ENCODE data around the gene GPR143. TPM values are rescaled to one million over a fixed set of nuclear protein-coding genes. Genes with fewer than 3 reads are reported as not detected.

Gene GPR143
- polyA plus RNA-seq, 2 of the 4 experiments (the other 2 are of a cell fraction) = not detected

DNA sequence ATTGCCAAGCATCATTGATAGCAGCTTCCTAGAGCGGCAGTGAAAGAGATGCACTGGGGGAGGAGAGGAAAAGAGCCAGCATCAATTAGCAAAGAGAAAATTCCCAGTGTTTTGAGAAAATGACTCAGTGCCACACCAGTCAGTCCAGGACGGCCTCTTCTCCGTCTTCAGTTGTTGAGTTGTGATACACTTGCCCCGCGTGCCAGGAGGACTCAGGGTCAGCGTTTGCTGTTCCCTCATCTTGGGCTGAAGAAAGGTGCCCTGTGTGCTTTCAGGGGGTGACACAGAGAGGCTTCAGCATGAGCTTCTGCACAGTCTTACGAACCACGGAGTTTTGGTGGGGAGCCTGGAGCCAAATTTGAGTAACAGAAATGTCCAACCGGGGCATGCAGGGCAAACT is 82.3 kb downstream of the GPR143 start:
- WGBS (ENCODE audit: missing lambda C conversion rate) = 92% methylated on average over 9 of the region's 9 CpGs
- FAIRE-seq = no peak
- Histone ChIP-seq H3K27ac (no peak overlapping the region), H3K4me2 (no peak overlapping the region), H3K4me1 (no peaks in the 10 kb centered on the region), H3K9me3 (no peaks in the 10 kb centered on the region), H3K4me3 (no peak overlapping the region)
- CTCF ChIA-PET = interaction anchor here (0.5 kb wide), 1 partner anchor 320 kb away, joined by 3 read pairs; no protein-coding TSS in a partner anchor
- DNase-seq (ENCODE audit: low read depth in 1 of 2, low spot score in 1 of 2) = no peak
- ATAC-seq = no peak
- TF ChIP-seq CHD4 (IDR thresholded peaks at IDR 0.05; ENCODE audit: borderline replicate concordance) (no peak), ZC3H11A (IDR thresholded peaks at IDR 0.05) (no peak), EP300 (IDR thresholded peaks at IDR 0.05) (no peak), RAD21 (conservative IDR thresholded peaks at IDR 0.05 in 1 of 2, IDR thresholded peaks at IDR 0.05 in 1 of 2) (no peak), CEBPB (IDR thresholded peaks at IDR 0.05) (no peak), PHF8 (IDR thresholded peaks at IDR 0.05; ENCODE audit: borderline replicate concordance, low read depth) (no peak), MAFK (IDR thresholded peaks at IDR 0.05; ENCODE audit: partially characterized antibody) (no peak), FOXS1 (CRISPR knock-in tag; IDR thresholded peaks at IDR 0.05) (no peak), REST (IDR thresholded peaks at IDR 0.05) (no peak), ELK1 (IDR thresholded peaks at IDR 0.05; ENCODE audit: low read depth, low read length) (no peak), EHF (CRISPR knock-in tag; IDR thresholded peaks at IDR 0.05) (no peak), HDAC2 (IDR thresholded peaks at IDR 0.05) (no peak), CTCF (IDR thresholded peaks at IDR 0.05) (no peak)
- TF ChIP-seq, protein P1, sequence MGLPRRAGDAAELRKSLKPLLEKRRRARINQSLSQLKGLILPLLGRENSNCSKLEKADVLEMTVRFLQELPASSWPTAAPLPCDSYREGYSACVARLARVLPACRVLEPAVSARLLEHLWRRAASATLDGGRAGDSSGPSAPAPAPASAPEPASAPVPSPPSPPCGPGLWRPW (IDR thresholded peaks at IDR 0.05) = no peak
- TF ChIP-seq, protein P2, sequence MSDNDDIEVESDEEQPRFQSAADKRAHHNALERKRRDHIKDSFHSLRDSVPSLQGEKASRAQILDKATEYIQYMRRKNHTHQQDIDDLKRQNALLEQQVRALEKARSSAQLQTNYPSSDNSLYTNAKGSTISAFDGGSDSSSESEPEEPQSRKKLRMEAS (IDR thresholded peaks at IDR 0.05) = no peak
- POLR2A ChIA-PET = no interaction called here

DNA sequence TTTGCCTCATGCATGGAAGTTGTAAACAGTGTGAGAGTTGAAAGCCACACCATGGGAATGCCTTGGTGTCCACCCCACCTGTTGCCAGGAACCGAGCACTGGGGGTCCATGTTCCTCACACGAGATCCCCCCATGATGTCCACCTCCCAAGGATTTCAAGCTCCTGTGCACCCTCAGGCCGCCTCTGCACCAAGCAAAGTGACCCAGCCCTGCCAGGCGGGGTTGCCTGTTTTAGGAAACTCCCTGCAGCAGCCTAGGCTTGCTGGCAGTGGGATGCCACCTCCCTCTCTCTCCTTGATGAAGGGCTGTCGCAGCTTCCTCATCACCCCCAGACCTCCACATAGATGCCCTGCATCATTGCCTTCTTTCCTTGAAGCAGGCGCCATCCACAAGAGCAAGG is 82.8 kb downstream of the GPR143 start:
- DNase-seq (ENCODE audit: low read depth in 1 of 2, low spot score in 1 of 2) = no peak
- WGBS (ENCODE audit: missing lambda C conversion rate) = 82% methylated on average over 6 of the region's 6 CpGs
- TF ChIP-seq HOXB5 (CRISPR knock-in tag; IDR thresholded peaks at IDR 0.05) (no peak), CTCF (IDR thresholded peaks at IDR 0.05) (no peak), RAD21 (conservative IDR thresholded peaks at IDR 0.05 in 1 of 2, IDR thresholded peaks at IDR 0.05 in 1 of 2) (no peak), BHLHE40 (IDR thresholded peaks at IDR 0.05; ENCODE audit: low read depth, low read length) (no peak)
- H3K4me2 ChIP-seq = no peak overlapping the region
- H3K4me1 ChIP-seq = no peaks in the 10 kb centered on the region
- POLR2A ChIA-PET = no interaction called here
- H3K27ac ChIP-seq = no peak overlapping the region
- ATAC-seq = no peak
- CTCF ChIA-PET = no interaction called here
- no peak overlapping the region for H3K4me3 ChIP-seq
- FAIRE-seq = no peak
- H3K9me3 ChIP-seq = no peaks in the 10 kb centered on the region
